Activated T-helper 1 cell treated with Interleukin-2 at 50 U/mL for 16 hours (primary cell): ENCODE measurements around the gene KCNJ1.

Source experiments
- DNase-seq: peaks from one replicate; pipeline ENCODE4 v3.0.0-alpha.2; 2020; ENCODE audit warnings: low read depth

The KCNJ1 gene

GRCh38 chr11:128822130-128822529, 45.0 kb downstream of the KCNJ1 start:
- DNase-seq = no peak

- no peak for DNase-seq
Measured at GRCh38 chr11:128821556-128821955, 45.5 kb downstream of the KCNJ1 start.

DNA sequence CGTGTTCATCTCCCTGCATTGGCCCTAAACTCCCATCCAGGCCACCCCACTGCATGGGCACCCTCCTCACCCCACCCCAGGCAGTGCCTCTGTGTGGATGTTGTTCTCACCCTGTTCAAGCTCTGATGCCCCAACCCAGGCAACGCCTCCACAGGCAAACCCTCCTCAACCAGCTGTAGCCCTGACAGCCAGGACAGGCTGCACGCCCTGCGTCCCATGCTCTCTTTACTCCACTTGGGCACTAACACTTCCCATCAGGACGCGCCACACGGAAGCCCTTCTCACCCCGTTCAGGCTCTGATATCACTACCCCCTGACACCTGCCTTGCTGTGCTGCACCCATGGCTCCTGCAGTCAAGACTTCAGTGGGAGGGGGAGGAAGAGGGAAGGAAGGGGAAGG, 47.9 kb downstream of the KCNJ1 start:
- no peak for DNase-seq

GRCh38 chr11:128814856-128815705, 52.0 kb downstream of the KCNJ1 start:
- DNase-seq = no peak

DNA sequence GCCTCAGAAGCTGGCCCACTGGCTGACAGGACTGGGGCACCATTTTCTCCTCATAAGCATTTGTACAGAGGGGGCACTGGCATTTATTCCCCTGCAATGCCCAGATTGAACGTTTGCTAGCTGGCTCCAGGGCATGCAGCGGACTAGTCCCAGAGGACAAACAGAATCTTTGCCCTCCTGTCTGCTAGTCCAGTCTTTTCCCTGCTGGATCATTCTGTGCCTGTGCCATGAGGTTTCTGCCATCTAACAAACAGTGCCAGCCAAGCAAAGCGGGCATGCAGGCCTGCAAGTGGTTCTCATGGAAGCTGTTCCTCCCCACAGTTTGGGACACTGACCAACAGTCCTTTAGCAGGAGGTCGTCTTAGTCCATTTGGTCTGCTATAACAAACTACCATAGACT, 53.4 kb downstream of the KCNJ1 start:
- no peak for DNase-seq

GRCh38 chr11:128810784-128811514, 56.1 kb downstream of the KCNJ1 start:
- DNase-seq = no peak

DNA sequence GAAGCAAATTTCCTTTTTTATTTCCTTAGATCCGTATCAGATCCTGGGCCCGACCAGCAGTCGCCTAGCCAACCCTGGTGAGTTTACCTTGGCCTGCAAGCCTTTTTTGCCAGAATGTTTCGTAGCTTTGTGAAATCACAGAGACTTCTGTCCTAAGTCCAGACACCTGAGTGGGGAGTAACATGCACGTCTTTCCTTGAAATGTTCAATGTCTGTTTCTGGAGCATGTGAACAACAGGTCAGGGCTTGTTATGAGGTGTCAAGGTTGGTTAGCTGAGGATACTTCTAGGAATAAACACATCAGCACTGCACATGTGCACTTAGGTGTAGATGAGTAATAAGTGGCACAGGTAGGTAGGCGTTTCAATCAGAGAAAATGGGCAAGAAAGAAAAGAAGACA, 58.0 kb downstream of the KCNJ1 start:
- DNase-seq = no peak

- DNase-seq = no peak
Measured at GRCh38 chr11:128807909-128808308, 59.2 kb downstream of the KCNJ1 start.

DNA sequence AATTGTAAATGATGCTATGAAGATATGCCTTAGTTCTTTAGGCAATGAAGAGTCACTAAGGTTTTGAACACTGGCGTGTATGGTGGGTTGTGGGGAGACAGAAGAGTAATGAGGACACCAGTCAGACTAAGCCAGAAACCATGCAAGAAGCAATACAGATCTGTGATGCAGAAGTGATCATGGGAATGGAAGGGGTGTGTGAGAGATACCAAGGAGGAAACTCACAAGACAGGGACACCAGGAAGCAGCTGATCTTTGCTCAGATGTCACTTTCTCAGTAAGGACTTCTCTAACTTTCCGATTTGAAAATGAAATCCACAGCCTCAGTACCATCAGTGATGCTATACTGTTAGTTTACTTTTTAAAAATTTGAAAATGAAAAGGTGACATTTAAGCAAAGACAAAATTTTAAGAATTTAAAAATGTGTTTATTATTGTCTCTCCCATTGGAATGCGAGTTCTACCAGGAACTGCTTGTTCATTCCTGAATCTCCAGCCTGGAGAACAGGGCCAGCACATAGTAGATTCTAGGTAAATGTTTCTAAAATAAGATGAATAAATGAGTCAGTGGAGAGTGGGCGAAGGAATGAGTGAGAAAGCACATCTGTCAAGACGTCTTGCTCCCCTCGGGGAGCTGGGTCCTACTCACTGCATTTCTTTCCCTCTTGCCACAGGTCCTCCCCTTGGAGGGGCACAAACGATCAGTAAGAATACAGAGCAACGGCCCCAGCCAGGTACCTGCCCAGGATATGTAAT, 60.4 kb downstream of the KCNJ1 start:
- no peak for DNase-seq

GRCh38 chr11:128804481-128804880, 62.6 kb downstream of the KCNJ1 start:
- no peak for DNase-seq

DNA sequence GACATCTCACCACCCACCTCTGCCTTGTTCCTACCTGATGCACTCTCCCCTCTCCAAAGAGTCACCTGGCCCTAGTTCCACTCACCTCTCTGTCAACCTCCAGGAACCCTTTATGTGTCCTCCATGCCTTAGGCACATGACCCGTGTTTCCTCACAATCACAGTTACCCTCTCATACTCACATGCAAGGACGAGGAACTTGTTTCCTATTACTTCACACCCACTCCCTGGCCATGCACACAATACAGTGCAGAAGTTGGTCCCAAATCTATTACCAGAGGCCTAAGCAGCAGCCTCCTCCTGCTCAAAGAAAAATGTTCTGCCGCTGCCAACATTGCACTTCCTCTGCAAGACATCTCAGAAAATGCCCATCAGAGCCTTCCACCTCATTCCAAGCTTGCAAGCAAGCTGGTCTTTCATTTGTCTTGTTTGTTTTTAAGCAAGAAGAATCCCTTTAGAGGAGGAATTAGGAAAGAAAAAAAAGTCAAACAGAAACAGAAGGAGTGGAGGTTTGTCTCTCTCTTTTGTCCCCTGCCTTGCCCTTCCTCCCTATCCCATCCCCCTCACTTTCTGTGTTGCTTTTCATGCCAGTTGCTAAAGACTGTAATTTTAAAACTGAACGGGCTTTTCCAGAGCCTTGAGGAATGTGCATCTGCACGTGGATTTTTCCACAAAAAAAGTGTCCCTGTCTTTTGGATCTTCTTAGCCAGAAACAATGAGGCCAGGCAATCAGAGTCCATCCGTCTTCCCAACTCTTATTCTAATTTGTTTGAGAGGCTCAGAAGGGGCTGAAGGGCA, 63.4 kb downstream of the KCNJ1 start:
- DNase-seq = no peak

DNA sequence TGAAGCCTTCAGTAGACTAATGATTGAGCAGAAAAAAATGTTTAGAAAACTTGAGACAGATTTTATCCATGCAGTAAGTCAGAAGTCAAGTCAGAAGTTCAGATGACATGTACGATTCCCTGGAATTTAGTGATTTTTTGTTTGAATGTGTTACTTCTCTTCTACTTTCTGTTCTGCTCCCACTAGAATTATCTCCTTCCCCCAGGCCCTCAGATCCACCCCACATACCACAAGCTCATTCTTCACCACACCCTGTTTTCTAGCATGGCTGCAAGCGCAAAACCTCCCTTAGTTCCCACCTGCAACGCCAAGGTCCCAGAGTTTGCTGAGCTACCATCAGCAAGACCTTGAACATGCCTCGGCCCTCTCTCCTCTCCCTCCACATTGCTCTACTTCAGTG, 64.1 kb downstream of the KCNJ1 start:
- DNase-seq = no peak

DNA sequence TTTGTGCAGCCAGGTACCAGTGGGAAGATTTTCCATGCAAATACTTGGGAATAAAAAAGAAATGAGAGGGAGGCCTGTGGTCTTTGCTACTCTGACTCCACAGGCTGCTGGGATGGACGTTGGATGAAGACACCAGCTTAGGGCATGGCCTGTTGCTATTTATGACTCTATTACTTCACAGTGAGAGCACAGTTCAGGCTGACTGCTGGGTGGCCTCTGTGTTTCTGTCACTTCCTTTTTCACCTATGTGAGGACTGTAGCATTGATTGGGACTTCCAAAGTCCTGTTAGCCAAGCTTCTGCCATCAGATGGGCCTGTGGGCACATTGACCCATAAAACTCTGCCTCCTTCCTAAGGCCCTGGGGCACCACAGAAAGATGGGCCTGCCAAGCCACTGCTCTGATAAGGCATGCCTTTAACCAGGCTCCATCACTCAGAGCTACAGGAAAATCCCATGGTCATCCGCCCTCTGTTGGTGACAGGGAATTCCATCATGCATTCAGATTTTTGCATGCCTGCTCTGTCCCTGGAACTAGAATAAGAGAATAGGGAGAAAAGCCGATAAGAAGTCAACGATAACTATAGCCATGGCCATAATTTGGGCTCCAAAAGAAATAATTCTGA, 64.6 kb downstream of the KCNJ1 start:
- no peak for DNase-seq

DNA sequence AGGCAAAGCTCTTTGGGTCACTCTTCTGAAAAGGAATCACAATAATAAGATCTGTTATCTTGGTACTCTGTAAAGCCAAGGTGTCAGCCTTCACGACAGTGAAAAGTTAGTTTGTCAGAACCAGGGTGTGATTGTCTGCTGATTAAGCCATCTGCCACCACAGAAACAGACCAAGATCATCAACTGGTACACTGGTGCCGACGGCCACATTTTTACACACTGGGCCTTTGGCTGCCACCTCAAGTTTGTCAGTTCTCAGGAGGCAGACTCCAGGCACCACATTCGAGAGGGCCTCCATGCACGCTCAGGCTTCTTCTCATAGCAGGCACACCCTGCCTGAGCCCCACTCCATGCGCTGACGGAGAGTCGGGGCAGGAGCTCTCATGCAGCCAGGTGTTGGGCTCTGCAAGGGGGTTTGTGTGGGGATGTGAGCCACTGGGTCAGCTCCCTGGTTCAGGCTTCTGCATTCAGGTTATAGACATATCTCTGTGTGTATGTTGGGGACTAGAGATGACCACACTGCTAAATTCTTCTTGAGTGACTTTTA, 66.2 kb downstream of the KCNJ1 start:
- no peak for DNase-seq

GRCh38 chr11:128796270-128796669, 70.8 kb downstream of the KCNJ1 start:
- no peak for DNase-seq

DNA sequence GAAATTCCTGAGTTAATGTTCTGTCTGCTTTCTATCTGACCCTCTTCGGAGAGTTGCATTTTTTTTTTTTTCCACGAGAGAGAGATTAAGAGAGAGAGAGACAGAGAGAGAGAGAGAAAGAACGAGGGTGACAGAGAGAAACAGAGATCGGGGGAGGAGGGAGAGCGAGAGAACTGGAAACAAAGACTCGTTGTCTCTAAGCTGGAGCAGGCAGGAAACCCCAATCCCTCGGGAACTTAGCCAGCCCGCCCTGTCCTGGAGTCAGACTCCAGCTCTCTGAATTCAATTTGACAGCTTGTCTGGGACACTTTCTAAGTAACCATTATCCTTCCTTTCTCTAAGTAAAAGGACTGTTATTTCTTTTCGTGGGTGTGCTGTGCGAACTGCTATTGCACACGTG, 76.9 kb downstream of the KCNJ1 start:
- DNase-seq = no peak

GRCh38 chr11:128789497-128790150, 77.5 kb downstream of the KCNJ1 start:
- no peak for DNase-seq
